Natural killer cell (primary cell): ENCODE results near the gene AR. TPM values are rescaled to one million over a fixed set of nuclear protein-coding genes. Genes with fewer than 3 reads are reported as not detected.
A peak's percentile ranks its signal among the peaks of the same experiment; 100 is the strongest.

Experiments used
- ATAC-seq, 3 donors: fragments of 150-1000 bp in 2 of 3; fragments of 200-7000 bp in 1 of 3; cut with Tn5 transposase; 1 replicate in 1 of 3; 2 replicates in 2 of 3; pipeline ENCODE4 v1.10.0; 2021; ENCODE audit warnings: mild to moderate bottlenecking in 2 of 3, moderate library complexity in 2 of 3
- DNase-seq, 2 donors: peaks; one replicate each; pipeline versions ENCODE4 v3.0.0 to v3.0.0-alpha.2; 2013 to 2021; ENCODE audit warnings: mixed read lengths in 1 of 2
- H3K27ac ChIP-seq: one replicate; pipeline ENCODE4 v1.5.1; 2013; ENCODE audit warnings: mild to moderate bottlenecking, low read length
- H3K27me3 ChIP-seq: one replicate; pipeline ENCODE4 v1.6.1; 2013; ENCODE audit warnings: low read length; ENCODE audit not compliant: control insufficient read depth, insufficient read depth
- H3K36me3 ChIP-seq: one replicate; pipeline ENCODE4 v1.6.1; 2013; ENCODE audit warnings: low read length; ENCODE audit not compliant: control insufficient read depth, insufficient read depth
- H3K4me1 ChIP-seq: one replicate; pipeline ENCODE4 v1.6.1; 2013; ENCODE audit warnings: low read length; ENCODE audit not compliant: control insufficient read depth, insufficient read depth
- H3K4me3 ChIP-seq: one replicate; pipeline ENCODE4 v1.5.1; 2013; ENCODE audit warnings: low read length
- H3K9me3 ChIP-seq: one replicate; pipeline ENCODE4 v1.6.1; 2013; ENCODE audit warnings: low read length; ENCODE audit not compliant: control insufficient read depth, insufficient read depth
- H3K27ac Mint-ChIP-seq, 2 donors: one replicate each; pipeline ENCODE4 v1.8.0; 2022; ENCODE audit warnings: mild to moderate bottlenecking in 2 of 2, mixed read lengths in 2 of 2, moderate library complexity in 1 of 2
- H3K27me3 Mint-ChIP-seq, 2 donors: one replicate each; pipeline ENCODE4 v1.8.0; 2022; ENCODE audit warnings: low read depth in 2 of 2, mixed read lengths in 2 of 2
- H3K36me3 Mint-ChIP-seq: one replicate; pipeline ENCODE4 v1.8.0; 2022; ENCODE audit warnings: mixed read lengths
- H3K4me1 Mint-ChIP-seq, 2 donors: one replicate each; pipeline ENCODE4 v1.8.0; 2022; ENCODE audit warnings: mixed read lengths in 2 of 2
- H3K4me3 Mint-ChIP-seq: one replicate; pipeline ENCODE4 v1.8.0; 2022; ENCODE audit warnings: mild to moderate bottlenecking, moderate library complexity, mixed read lengths
- H3K9me3 Mint-ChIP-seq, 2 donors: one replicate each; pipeline ENCODE4 v1.8.0; 2022; ENCODE audit warnings: mixed read lengths in 2 of 2
- WGBS: methylation state at CpG from one replicate; pipeline ENCODE4 v1.1.7; 2013; ENCODE audit warnings: missing lambda C conversion rate; ENCODE audit not compliant: insufficient coverage; 5-methylcytosine and 5-hydroxymethylcytosine counted together
- intact Hi-C: fragments of 100-400 bp; cut with micrococcal nuclease; formaldehyde crosslinking; loops from one replicate; pipeline ENCODE4 v1.14.2; 2022
- total RNA-seq, 4 donors: library from RNA; stranded (reverse); fragments of 120-200 nt in 1 of 4; gene quantifications; one replicate each; pipeline versions ENCODE4 v1.2.3 to v1.2.4, GENCODE V29; 2013 to 2022
- TF ChIP-seq, protein P1 (sequence below): fragments of 200-600 bp; IDR thresholded peaks from one replicate; pipeline ENCODE4 v1.8.0; 2022; ENCODE audit warnings: antibody characterized with exemption

AR gene
- total RNA-seq, 3 donors from 2014 or later (not counting 1 experiment from before 2014, with no cell fraction given), result 0.02 TPM; not detected in 2

DNA sequence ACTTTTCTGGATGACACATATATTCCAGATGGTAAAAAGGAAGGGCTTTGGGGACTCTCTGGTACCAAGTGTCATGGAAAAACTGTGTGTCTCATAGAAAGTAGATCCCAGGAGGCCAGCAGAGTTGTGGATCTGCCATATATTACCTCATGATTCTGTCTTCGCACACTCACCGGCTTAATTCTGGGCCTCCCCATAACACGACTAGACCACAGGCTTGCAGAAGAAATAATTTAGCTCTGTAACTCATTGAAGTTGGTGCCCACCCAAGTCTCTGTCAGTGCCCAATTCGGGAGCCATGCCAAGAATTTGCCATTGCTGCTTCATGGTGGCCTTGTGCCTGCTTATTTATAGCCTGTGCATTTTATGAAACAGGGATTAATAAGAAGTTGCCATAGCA lies 104.5 kb downstream of the AR start:
- intact Hi-C loops, result no loop called here
- Histone ChIP-seq H3K36me3 (no peaks in the 10 kb centered on the region), H3K4me3 (no peak overlapping the region), H3K27ac (no peak overlapping the region), H3K4me1 (peaks cover 5% of the 10 kb centered on the region), H3K9me3 (no peaks in the 10 kb centered on the region), H3K27me3 (no peaks in the 10 kb centered on the region)
- H3K4me1 Mint-ChIP-seq, result peaks cover 0 to 13% of the 10 kb centered on the region in 2 donors
- H3K36me3 Mint-ChIP-seq, result no peaks in the 10 kb centered on the region
- no peak for ATAC-seq
- no peak overlapping the region for H3K27ac Mint-ChIP-seq
- 88% methylated on average over 4 of the region's 4 CpGs for WGBS
- H3K27me3 Mint-ChIP-seq, result no peaks in the 10 kb centered on the region
- TF ChIP-seq, protein P1, sequence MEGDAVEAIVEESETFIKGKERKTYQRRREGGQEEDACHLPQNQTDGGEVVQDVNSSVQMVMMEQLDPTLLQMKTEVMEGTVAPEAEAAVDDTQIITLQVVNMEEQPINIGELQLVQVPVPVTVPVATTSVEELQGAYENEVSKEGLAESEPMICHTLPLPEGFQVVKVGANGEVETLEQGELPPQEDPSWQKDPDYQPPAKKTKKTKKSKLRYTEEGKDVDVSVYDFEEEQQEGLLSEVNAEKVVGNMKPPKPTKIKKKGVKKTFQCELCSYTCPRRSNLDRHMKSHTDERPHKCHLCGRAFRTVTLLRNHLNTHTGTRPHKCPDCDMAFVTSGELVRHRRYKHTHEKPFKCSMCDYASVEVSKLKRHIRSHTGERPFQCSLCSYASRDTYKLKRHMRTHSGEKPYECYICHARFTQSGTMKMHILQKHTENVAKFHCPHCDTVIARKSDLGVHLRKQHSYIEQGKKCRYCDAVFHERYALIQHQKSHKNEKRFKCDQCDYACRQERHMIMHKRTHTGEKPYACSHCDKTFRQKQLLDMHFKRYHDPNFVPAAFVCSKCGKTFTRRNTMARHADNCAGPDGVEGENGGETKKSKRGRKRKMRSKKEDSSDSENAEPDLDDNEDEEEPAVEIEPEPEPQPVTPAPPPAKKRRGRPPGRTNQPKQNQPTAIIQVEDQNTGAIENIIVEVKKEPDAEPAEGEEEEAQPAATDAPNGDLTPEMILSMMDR, result no peak
- no peak for DNase-seq
- H3K9me3 Mint-ChIP-seq, result no peaks in the 10 kb centered on the region
- H3K4me3 Mint-ChIP-seq, result no peak overlapping the region

DNA sequence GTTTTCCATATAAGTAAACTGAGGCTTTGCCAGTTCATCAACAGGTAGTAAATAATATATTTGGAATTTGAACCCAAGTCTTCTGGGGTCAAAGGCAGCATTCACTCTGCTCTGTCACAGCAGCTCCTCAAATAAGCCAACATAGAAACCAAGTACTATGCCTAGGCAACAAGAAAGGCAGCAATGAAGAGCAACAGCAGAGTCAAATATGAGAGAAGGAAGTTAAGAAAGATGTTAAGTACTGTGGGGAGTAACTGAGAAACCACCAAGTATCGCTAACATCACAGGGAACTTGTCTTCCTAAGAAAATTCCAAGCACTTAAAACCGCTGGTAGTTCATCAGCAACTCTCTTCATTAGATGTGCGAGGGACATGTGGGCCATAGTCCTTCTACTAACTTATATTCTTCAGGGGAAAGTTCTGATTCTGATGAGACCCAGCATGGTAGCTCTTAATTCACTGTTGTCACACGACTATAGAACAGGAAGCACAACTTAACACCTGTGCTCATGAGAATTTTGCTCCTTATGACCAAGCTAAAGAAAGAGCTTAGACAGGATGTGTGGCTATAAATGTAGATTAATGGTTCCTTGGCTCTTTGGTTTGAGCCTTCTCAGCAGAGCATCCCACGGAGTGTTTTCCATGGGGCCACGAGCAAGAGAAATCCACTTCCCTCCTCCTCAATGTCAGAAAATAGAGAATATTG lies 107.8 kb downstream of the AR start:
- peak in 1 of 3 donors; percentile 85 for ATAC-seq
- Mint-ChIP-seq H3K27ac (peak overlapping the region; percentile 16 to 72), H3K36me3 (no peaks in the 10 kb centered on the region), H3K4me3 (peak overlapping the region; percentile 54), H3K4me1 (peaks cover 0 to 13% of the 10 kb centered on the region in 2 donors), H3K9me3 (no peaks in the 10 kb centered on the region), H3K27me3 (no peaks in the 10 kb centered on the region)
- WGBS, result 47% methylated on average over 2 of the region's 6 CpGs
- Histone ChIP-seq H3K9me3 (no peaks in the 10 kb centered on the region), H3K27ac (no peak overlapping the region), H3K4me3 (no peak overlapping the region), H3K36me3 (no peaks in the 10 kb centered on the region), H3K4me1 (peaks cover 5% of the 10 kb centered on the region), H3K27me3 (no peaks in the 10 kb centered on the region)
- no peak for DNase-seq
- intact Hi-C loops, result no loop called here
- TF ChIP-seq, protein P1, result no peak

DNA sequence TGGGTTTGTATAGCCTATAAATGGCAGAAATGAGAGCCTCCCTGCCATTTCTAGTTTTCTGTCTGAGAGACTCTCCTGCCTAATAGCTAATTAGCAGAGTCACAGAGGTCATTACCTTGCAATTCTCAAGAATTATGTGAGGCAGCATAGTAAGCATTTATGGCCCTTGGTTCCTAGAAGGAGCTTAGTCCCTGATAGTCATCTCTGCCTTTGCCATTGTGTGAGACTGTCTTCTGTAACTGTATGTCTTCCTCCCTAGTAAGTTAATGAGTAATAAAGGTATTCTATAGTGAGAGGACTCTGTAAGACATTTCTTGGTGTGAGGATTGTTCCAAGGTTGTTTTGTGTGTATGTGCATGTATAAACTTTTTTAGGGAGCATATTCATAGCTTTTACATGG lies 108.7 kb downstream of the AR start:
- Mint-ChIP-seq H3K9me3 (no peaks in the 10 kb centered on the region), H3K4me1 (peaks cover 5 to 13% of the 10 kb centered on the region in 2 donors), H3K27ac (peak overlapping the region in 1 of 2 donors; percentile 72), H3K36me3 (no peaks in the 10 kb centered on the region), H3K27me3 (no peaks in the 10 kb centered on the region), H3K4me3 (no peak overlapping the region)
- Histone ChIP-seq H3K36me3 (no peaks in the 10 kb centered on the region), H3K4me1 (peaks cover 5% of the 10 kb centered on the region), H3K27ac (no peak overlapping the region), H3K27me3 (no peaks in the 10 kb centered on the region), H3K9me3 (no peaks in the 10 kb centered on the region), H3K4me3 (no peak overlapping the region)
- DNase-seq (no peak), ATAC-seq (no peak)
- TF ChIP-seq, protein P1, result no peak
- intact Hi-C loops, result no loop called here

DNA sequence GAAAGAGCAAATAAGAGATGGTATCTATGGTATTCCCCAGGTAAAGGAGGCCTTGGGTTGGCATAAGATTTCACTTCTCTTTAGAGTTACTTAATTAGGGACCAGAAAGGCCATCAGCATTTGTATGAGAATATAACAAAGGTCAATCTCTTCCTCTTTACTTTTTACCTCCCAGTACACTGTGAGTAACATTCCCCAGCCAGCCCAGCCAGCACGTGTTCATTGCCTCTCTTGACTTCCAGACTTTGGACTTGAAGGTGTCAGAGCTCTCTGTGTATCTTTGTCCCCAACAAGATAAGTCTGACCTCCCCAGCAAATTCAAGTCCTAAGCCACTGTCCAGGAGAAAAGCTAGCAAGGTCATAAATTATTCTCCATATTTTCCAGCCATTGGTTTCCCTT lies 110.5 kb downstream of the AR start:
- intact Hi-C loops, result no loop called here

More for the DNA sequence above, 110.5 kb downstream of the AR start:
- Histone ChIP-seq H3K27me3 (no peaks in the 10 kb centered on the region), H3K4me1 (peaks cover 5% of the 10 kb centered on the region), H3K9me3 (no peaks in the 10 kb centered on the region), H3K4me3 (no peak overlapping the region), H3K36me3 (no peaks in the 10 kb centered on the region), H3K27ac (no peak overlapping the region)
- Mint-ChIP-seq H3K27ac (no peak overlapping the region), H3K27me3 (no peaks in the 10 kb centered on the region), H3K36me3 (no peaks in the 10 kb centered on the region), H3K4me3 (no peak overlapping the region), H3K4me1 (peaks cover 5 to 13% of the 10 kb centered on the region in 2 donors), H3K9me3 (no peaks in the 10 kb centered on the region)
- 100% methylated on average over 1 of the region's 1 CpG for WGBS
- no peak for DNase-seq
- TF ChIP-seq, protein P1, result no peak
- ATAC-seq, result no peak
